ENCODE data around the gene MAGEA2.
"Not testable (repeated sequence)": the region's sequence is repeated elsewhere in the genome, so short reads cannot be mapped to it uniquely, and the experiment has no call there.

The MAGEA2 gene

DNA sequence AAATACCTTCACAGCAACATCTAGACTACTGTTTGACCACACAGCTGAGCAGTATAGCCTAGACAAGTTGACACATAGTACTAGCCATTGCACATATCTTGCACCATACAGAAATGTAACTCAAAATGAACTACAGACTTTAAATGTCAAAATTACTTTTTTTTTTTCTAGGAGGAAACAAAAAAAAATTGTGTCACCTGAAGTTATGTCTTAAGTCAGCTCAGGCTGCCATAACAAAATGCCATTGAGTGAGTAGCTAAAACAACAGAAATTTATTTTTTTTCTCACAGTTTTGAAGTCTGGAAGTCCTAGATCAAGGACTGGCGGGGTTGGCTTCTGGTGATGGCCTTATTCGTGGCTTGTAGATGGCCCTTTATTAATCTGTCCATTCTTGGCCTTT is 44.5 kb downstream of the MAGEA2 start, which contains the start of gene CSAG2:
TSS of gene CSAG2 (minus strand) at position 101 of the 400 bp plus-strand sequence. CDS start 161 bp downstream, outside the sequence.
- DNase-seq (ENCODE audit: low read depth, low spot score) = not testable (repeated sequence)

DNA sequence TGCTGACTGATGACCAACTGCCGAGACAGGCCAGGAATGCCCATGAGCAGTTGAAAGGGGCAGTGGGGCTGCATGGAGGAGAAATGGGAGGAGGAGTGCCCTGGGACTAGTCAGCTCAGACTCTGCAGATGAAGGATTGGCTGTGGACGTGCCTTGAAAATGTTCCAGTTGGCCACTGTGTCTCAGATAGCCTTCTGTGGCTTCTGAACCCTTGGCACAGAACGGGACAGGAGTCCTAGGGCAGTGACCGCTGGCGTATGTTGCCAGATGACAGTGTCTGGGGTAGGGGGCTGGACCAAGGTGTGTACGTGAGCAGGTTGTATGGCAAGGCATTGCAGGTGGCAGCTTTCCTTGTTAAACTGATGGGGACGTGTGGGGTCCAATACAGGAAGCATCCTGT is 47.1 kb downstream of the MAGEA2 start:
- DNase-seq (ENCODE audit: low read depth, low spot score) = not testable (repeated sequence)

DNA sequence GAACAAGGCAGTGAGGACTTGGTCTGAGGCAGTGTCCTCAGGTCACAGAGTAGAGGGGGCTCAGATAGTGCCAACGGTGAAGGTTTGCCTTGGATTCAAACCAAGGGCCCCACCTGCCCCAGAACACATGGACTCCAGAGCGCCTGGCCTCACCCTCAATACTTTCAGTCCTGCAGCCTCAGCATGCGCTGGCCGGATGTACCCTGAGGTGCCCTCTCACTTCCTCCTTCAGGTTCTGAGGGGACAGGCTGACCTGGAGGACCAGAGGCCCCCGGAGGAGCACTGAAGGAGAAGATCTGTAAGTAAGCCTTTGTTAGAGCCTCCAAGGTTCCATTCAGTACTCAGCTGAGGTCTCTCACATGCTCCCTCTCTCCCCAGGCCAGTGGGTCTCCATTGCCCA is 53.3 kb downstream of the MAGEA2 start:
- not testable (repeated sequence) for DNase-seq (ENCODE audit: low read depth, low spot score)

Measured in ELF-1 (cell line).